DMS153 treated with DMSO at 0.1 percent for 48 hours (cell line): ENCODE results near the gene NAA16.
"Not testable (repeated sequence)": the region's sequence is repeated elsewhere in the genome, so short reads cannot be mapped to it uniquely, and the experiment has no call there.

Experiments
- DNase-seq: peaks from one replicate; lab custom pipeline; 2025; ENCODE audit not compliant: unreplicated experiment; lab: John Stamatoyannopoulos, UW

The NAA16 gene

GRCh38 chr13:41352935-41353840 is 42.1 kb downstream of the NAA16 start:
- DNase-seq: peak; percentile 12

- no peak for DNase-seq
Measured at GRCh38 chr13:41354416-41354815, 43.3 kb downstream of the NAA16 start.

- not testable (repeated sequence) for DNase-seq
Measured at GRCh38 chr13:41356385-41356648, 45.2 kb downstream of the NAA16 start.

GRCh38 chr13:41356786-41357185 is 45.7 kb downstream of the NAA16 start:
- no peak for DNase-seq

GRCh38 chr13:41361491-41361890 is 50.4 kb downstream of the NAA16 start:
- DNase-seq: no peak

- DNase-seq: no peak
Measured at GRCh38 chr13:41364043-41364442, 53.0 kb downstream of the NAA16 start.

GRCh38 chr13:41365631-41366030 is 54.6 kb downstream of the NAA16 start:
- no peak for DNase-seq

- no peak for DNase-seq
Measured at GRCh38 chr13:41370736-41371135, 59.7 kb downstream of the NAA16 start.

GRCh38 chr13:41377446-41377845 is 66.4 kb downstream of the NAA16 start:
- no peak for DNase-seq

GRCh38 chr13:41382431-41382830 is 71.4 kb downstream of the NAA16 start:
- DNase-seq: no peak

- no peak for DNase-seq
Measured at GRCh38 chr13:41383386-41383785, 72.3 kb downstream of the NAA16 start.

GRCh38 chr13:41384749-41385503 is 73.9 kb downstream of the NAA16 start:
- no peak for DNase-seq

- no peak for DNase-seq
Measured at GRCh38 chr13:41386211-41386610, 75.1 kb downstream of the NAA16 start.

- DNase-seq: no peak
Measured at GRCh38 chr13:41387576-41387975, 76.5 kb downstream of the NAA16 start.

GRCh38 chr13:41388143-41388881 is 77.2 kb downstream of the NAA16 start:
- DNase-seq: no peak

GRCh38 chr13:41389580-41389979 is 78.5 kb downstream of the NAA16 start:
- DNase-seq: no peak

GRCh38 chr13:41394166-41394565 is 83.1 kb downstream of the NAA16 start:
- no peak for DNase-seq

- DNase-seq: no peak
Measured at GRCh38 chr13:41398494-41399170, 87.6 kb downstream of the NAA16 start.

GRCh38 chr13:41401366-41401765 is 90.3 kb downstream of the NAA16 start:
- DNase-seq: no peak

- no peak for DNase-seq
Measured at GRCh38 chr13:41402691-41403511, 91.8 kb downstream of the NAA16 start.
